Endothelial cell of umbilical vein (primary cell): ENCODE results near the gene RTBDN. TPM values are rescaled to one million over a fixed set of nuclear protein-coding genes. Genes with fewer than 3 reads are reported as not detected.

Experiments
- BruUV-seq: library from RNA; stranded (reverse); fragments of 400-500 nt; replicated peaks from 2 replicates; lab custom pipeline; 2021; lab: Mats Ljungman, UMichigan
- CTCF ChIA-PET: fragments of 300-600, 350-600 bp; sonication (Branson Sonifier 250); formaldehyde crosslinking; loops from one replicate; lab custom pipeline; 2021; ENCODE audit warnings: antibody characterized with exemption, inconsistent platforms; lab: Charles Lee
- POLR2A ChIA-PET: fragments of 300-600, 350-600 bp; sonication (Branson Sonifier 250); formaldehyde crosslinking; loops from one replicate; lab custom pipeline; 2021; ENCODE audit warnings: antibody characterized with exemption, inconsistent platforms; lab: Charles Lee
- DNase-seq: peaks from one replicate; pipeline ENCODE4 v3.0.0-alpha.2; 2011; ENCODE audit warnings: low read depth, low spot score
- FAIRE-seq: peaks from 2 replicates; lab custom pipeline; 2011; peaks lifted over from hg19 to GRCh38; lab: Jason Lieb, UNC
- H2AFZ ChIP-seq: 2 replicates; pipeline ENCODE4 v1.6.0; 2012; ENCODE audit warnings: low read depth, low read length, control low read depth, inconsistent platforms
- H3K27ac ChIP-seq: 2 replicates; pipeline ENCODE4 v1.5.1; 2011; ENCODE audit warnings: low read depth, mild to moderate bottlenecking, control low read depth, low read length, moderate library complexity; ENCODE audit not compliant: insufficient read depth
- H3K27me3 ChIP-seq, 2 experiments: 2 replicates each; pipeline versions ENCODE4 v1.6.0 to v1.6.1; 2011; ENCODE audit warnings: low read length in 2 of 2, mixed read lengths in 1 of 2; ENCODE audit not compliant: control insufficient read depth in 2 of 2, insufficient read depth in 2 of 2
- H3K36me3 ChIP-seq, 2 experiments: 2 replicates in 1 of 2; 3 replicates in 1 of 2; pipeline ENCODE4 v1.5.1; 2011; ENCODE audit warnings: low read length in 2 of 2, mild to moderate bottlenecking in 1 of 2, moderate library complexity in 1 of 2; ENCODE audit not compliant: control insufficient read depth in 2 of 2, insufficient read depth in 2 of 2; ENCODE audit errors: extremely low read depth in 1 of 2
- H3K4me1 ChIP-seq: 3 replicates; pipeline ENCODE4 v1.5.1; 2011; ENCODE audit warnings: mild to moderate bottlenecking, low read length; ENCODE audit not compliant: control insufficient read depth, insufficient read depth; ENCODE audit errors: extremely low read depth
- H3K4me2 ChIP-seq: 2 replicates; pipeline ENCODE4 v1.6.1; 2011; ENCODE audit warnings: low read length, control low read depth, mixed read lengths; ENCODE audit not compliant: insufficient read depth
- H3K4me3 ChIP-seq, 3 experiments: fragments of 200-600 bp in 1 of 3; sonication (generic), shearing (Covaris generic) in 1 of 3; replicated peaks in 1 of 3; 2 replicates each; pipeline ENCODE4 v1.5.1; 2011 to 2016; ENCODE audit warnings: control low read depth in 3 of 3, low read length in 3 of 3, mild to moderate bottlenecking in 2 of 3, inconsistent platforms in 1 of 3, low read depth in 1 of 3, moderate library complexity in 1 of 3; ENCODE audit not compliant: insufficient read depth in 1 of 3
- H3K79me2 ChIP-seq: 2 replicates; pipeline ENCODE4 v1.6.0; 2012; ENCODE audit warnings: low read length, inconsistent platforms; ENCODE audit not compliant: control insufficient read depth, insufficient read depth
- H3K9ac ChIP-seq: replicated peaks from 2 replicates; pipeline ENCODE3; 2011; ENCODE audit warnings: low read length, control low read depth; ENCODE audit not compliant: insufficient read depth; ENCODE audit errors: extremely low read depth
- H3K9me1 ChIP-seq: replicated peaks from 3 replicates; pipeline ENCODE4 v1.6.0; 2011; ENCODE audit warnings: mild to moderate bottlenecking, low read length; ENCODE audit not compliant: control insufficient read depth, insufficient read depth; ENCODE audit errors: extremely low read depth
- H3K9me3 ChIP-seq: replicated peaks from 2 replicates; pipeline ENCODE4 v1.5.1; 2012; ENCODE audit warnings: low read length, inconsistent platforms; ENCODE audit not compliant: control insufficient read depth, insufficient read depth
- H4K20me1 ChIP-seq: replicated peaks from 2 replicates; pipeline ENCODE3; 2011; ENCODE audit warnings: mild to moderate bottlenecking, low read length; ENCODE audit not compliant: control insufficient read depth, insufficient read depth; ENCODE audit errors: extremely low read depth
- EZH2 ChIP-seq: IDR thresholded peaks from 2 replicates; pipeline ENCODE4 v1.6.1; 2012; ENCODE audit warnings: borderline replicate concordance, low read depth, mild to moderate bottlenecking, moderate library complexity, low read length, inconsistent platforms; ENCODE audit not compliant: severe bottlenecking
- FOS ChIP-seq: IDR thresholded peaks from 2 replicates; pipeline ENCODE4 v1.6.1; 2011; ENCODE audit warnings: mild to moderate bottlenecking, low read length, moderate library complexity, borderline replicate concordance; ENCODE audit not compliant: insufficient read depth
- GATA2 ChIP-seq: IDR thresholded peaks from 2 replicates; pipeline ENCODE4 v1.7.0; 2011; ENCODE audit warnings: low read depth, mild to moderate bottlenecking, moderate library complexity, mixed read lengths, low read length; ENCODE audit not compliant: insufficient read length, insufficient read depth
- JUN ChIP-seq: IDR thresholded peaks from 2 replicates; pipeline ENCODE4 v1.6.1; 2011; ENCODE audit warnings: borderline replicate concordance, low read depth; ENCODE audit not compliant: insufficient read length, insufficient read depth
- MYC ChIP-seq: IDR thresholded peaks from one replicate; pipeline ENCODE4 v1.6.1; 2011; ENCODE audit warnings: mild to moderate bottlenecking, low read depth, low read length
- POLR2A ChIP-seq: IDR thresholded peaks from 2 replicates; pipeline ENCODE4 v1.6.1; 2012; ENCODE audit warnings: low read depth, mild to moderate bottlenecking, control low read depth, low read length
- POLR2AphosphoS5 ChIP-seq: IDR thresholded peaks from 2 replicates; pipeline ENCODE4 v1.6.1; 2012; ENCODE audit warnings: low read depth, mild to moderate bottlenecking, control low read depth, low read length, moderate library complexity; ENCODE audit not compliant: insufficient read depth
- dilution Hi-C: fragments of 300-500 bp; cut with MboI; formaldehyde crosslinking; loops from one replicate; pipeline ENCODE4 v1.15.0; 2019; ENCODE audit warnings: low sequenced_read_pairs; ENCODE audit not compliant: extremely low pct_ligation_motif_present
- intact Hi-C: fragments of 100-400 bp; cut with micrococcal nuclease; formaldehyde crosslinking; loops from one replicate; pipeline ENCODE4 v1.10.0; 2022
- polyA plus RNA-seq, 4 experiments: library from polyadenylated mRNA; depleted of rRNA in 3 of 4; stranded (reverse) in 3 of 4; unstranded in 1 of 4; fragments of >200 nt; gene quantifications; 2 replicates each; pipeline versions ENCODE4 v1.2.1 to v1.2.3, GENCODE V29; 2011 to 2012; ENCODE audit warnings: missing spikeins in 1 of 4
- total RNA-seq: library from RNA; stranded (reverse); gene quantifications from 2 replicates; pipeline ENCODE4 v1.2.3, GENCODE V29; 2021
- TF ChIP-seq, protein P1 (sequence below), 2 donors: IDR thresholded peaks; 1 replicate in 1 of 2; 2 replicates in 1 of 2; pipeline ENCODE4 v1.5.1; 2011; ENCODE audit warnings: low read length in 2 of 2, mild to moderate bottlenecking in 2 of 2, moderate library complexity in 2 of 2, control low read depth in 1 of 2, inconsistent platforms in 1 of 2, low read depth in 1 of 2; ENCODE audit not compliant: insufficient read depth in 1 of 2; ENCODE audit errors: extremely low read depth in 1 of 2
- TF ChIP-seq, protein P2 (sequence below): IDR thresholded peaks from 2 replicates; pipeline ENCODE4 v1.6.1; 2011; ENCODE audit not compliant: insufficient read depth, insufficient read length

Gene RTBDN
- total and polyA plus RNA-seq, 2 donors (not counting 3 experiments of a cell fraction or from before 2014, with no cell fraction given), result not detected

DNA sequence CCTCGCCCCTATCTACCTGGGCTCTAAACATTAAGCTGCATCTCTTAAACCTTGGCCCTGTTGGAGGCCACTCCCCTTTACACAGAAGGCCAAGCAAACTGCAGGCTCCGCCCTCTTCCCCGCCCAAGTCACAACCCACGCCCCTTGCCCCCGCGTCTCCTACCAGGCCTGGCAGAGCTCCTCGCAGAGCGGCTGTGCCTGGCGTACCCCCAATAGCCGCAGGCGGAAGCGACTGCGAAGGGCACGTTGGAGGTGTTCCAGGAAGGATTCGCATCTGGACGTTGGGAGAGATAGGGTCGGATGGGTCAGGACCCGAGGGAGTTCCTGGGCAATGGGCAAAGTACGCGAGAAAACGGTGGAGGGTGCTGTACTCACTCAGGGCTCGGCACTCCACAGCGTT, 5.9 kb downstream of the RTBDN start:
- H4K20me1 ChIP-seq, result no peaks in the 10 kb centered on the region
- H3K9me1 ChIP-seq, result no peaks in the 10 kb centered on the region
- BruUV-seq, result no TSS peak
- H3K9me3 ChIP-seq, result no peaks in the 10 kb centered on the region
- intact Hi-C loops, result no loop called here
- dilution Hi-C loops, result no loop called here
- FAIRE-seq, result no peak
- ChIA-PET POLR2A (no interaction called here), CTCF (interaction anchor here (1.1 to 3.5 kb wide), 2 partner anchors 19 to 62 kb away, joined by 4 to 19 read pairs; no protein-coding TSS in a partner anchor)
- H3K4me2 ChIP-seq, result no peak overlapping the region
- no peaks in the 10 kb centered on the region for H3K79me2 ChIP-seq
- no peaks in the 10 kb centered on the region for H3K4me1 ChIP-seq
- H3K27ac ChIP-seq, result no peak overlapping the region
- no peak for DNase-seq
- no peaks in the 10 kb centered on the region for H3K36me3 ChIP-seq
- no peak overlapping the region for H2AFZ ChIP-seq
- H3K27me3 ChIP-seq, result peaks cover 4 to 8% of the 10 kb centered on the region in 2 experiments
- H3K4me3 ChIP-seq, result no peak overlapping the region
- TF ChIP-seq GATA2, result no peak
- TF ChIP-seq, protein P1, sequence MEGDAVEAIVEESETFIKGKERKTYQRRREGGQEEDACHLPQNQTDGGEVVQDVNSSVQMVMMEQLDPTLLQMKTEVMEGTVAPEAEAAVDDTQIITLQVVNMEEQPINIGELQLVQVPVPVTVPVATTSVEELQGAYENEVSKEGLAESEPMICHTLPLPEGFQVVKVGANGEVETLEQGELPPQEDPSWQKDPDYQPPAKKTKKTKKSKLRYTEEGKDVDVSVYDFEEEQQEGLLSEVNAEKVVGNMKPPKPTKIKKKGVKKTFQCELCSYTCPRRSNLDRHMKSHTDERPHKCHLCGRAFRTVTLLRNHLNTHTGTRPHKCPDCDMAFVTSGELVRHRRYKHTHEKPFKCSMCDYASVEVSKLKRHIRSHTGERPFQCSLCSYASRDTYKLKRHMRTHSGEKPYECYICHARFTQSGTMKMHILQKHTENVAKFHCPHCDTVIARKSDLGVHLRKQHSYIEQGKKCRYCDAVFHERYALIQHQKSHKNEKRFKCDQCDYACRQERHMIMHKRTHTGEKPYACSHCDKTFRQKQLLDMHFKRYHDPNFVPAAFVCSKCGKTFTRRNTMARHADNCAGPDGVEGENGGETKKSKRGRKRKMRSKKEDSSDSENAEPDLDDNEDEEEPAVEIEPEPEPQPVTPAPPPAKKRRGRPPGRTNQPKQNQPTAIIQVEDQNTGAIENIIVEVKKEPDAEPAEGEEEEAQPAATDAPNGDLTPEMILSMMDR (IDR thresholded peaks at IDR 0.05; ENCODE audit: extremely low read depth in 1 of 2, insufficient read depth in 1 of 2, low read depth in 1 of 2, low read length in 2 of 2), result no peak
- TF ChIP-seq POLR2AphosphoS5, result no peak
- TF ChIP-seq, protein P2, sequence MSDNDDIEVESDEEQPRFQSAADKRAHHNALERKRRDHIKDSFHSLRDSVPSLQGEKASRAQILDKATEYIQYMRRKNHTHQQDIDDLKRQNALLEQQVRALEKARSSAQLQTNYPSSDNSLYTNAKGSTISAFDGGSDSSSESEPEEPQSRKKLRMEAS, result no peak
- no peak for TF ChIP-seq JUN
- no peak for TF ChIP-seq EZH2
- TF ChIP-seq FOS, result no peak
- no peak for TF ChIP-seq POLR2A
- TF ChIP-seq MYC, result no peak
- no peak overlapping the region for H3K9ac ChIP-seq
